ENCODE results near the gene ZNF277. TPM values are rescaled to one million over a fixed set of nuclear protein-coding genes. Genes with fewer than 3 reads are reported as not detected.

The ZNF277 gene
- 25.8 and 31.9 TPM in 2 replicates for polyA plus RNA-seq (2011; rRNA removed)
- polyA plus RNA-seq (2012; cell fraction: cytosol; rRNA removed), result 5.0 and 5.7 TPM in 2 replicates
- 1.7 and 3.4 TPM in 2 replicates for polyA plus RNA-seq (2012; cell fraction: nucleus; rRNA removed)
- 18.5 to 23.4 TPM (median 22.5 TPM) in 3 replicates for polyA plus RNA-seq (2017; fragmentation: RNase III; extraction: RNeasy Plus Mini Kit Qiagen cat#74134 plus additional on column Dnase treatment)
- polyA minus RNA-seq (2011; rRNA and poly(A)+ RNA removed), result 12.8 and 21.0 TPM in 2 replicates

GRCh38 chr7:112206238-112206990 is at the start of gene ZNF277, which contains the start of gene DOCK4:
Gene ZNF277 (plus strand): TSS chr7:112206695. CDS start chr7:112206717, 22 bp downstream.
Gene DOCK4 (minus strand): TSS chr7:112206399. CDS start chr7:112206138, 261 bp downstream.
- peak; percentile 87 to 93 for ATAC-seq
- peaks cover 32% of the 10 kb centered on the region for H3K4me1 ChIP-seq
- peak; percentile 96 to 99 for DNase-seq (ENCODE audit: low read depth in 1 of 2, low spot score in 1 of 2)
- H3K27ac ChIP-seq, result peak within 1 kb of the TSS; percentile 87 to 90
- ChIA-PET POLR2A (interaction anchor here (0.5 to 1.8 kb wide), 5 partner anchors 46 to 244 kb away, joined by 3 to 12 read pairs (median 5); partner anchors contain the start of gene IFRD1), CTCF (interaction anchor here (0.7 to 2.6 kb wide), 7 partner anchors 23 to 456 kb away, joined by 3 to 10 read pairs (median 3); no protein-coding TSS in a partner anchor)
- H3K4me2 ChIP-seq, result peak within 1 kb of the TSS; percentile 96
- 5% methylated on average over 13 of the region's 67 CpGs for WGBS (ENCODE audit: missing lambda C conversion rate)
- H3K4me3 ChIP-seq, result peak within 1 kb of the TSS; percentile 89
- H3K9me3 ChIP-seq, result no peaks in the 10 kb centered on the region
- FAIRE-seq, result no peak
- TF ChIP-seq ESRRA (IDR thresholded peaks at IDR 0.05; ENCODE audit: borderline replicate concordance, low read length) (no peak), MAFK (IDR thresholded peaks at IDR 0.05; ENCODE audit: partially characterized antibody) (no peak), CBX8 (IDR thresholded peaks at IDR 0.05) (no peak), BCL3 (IDR thresholded peaks at IDR 0.05) (no peak), MAZ (IDR thresholded peaks at IDR 0.05; ENCODE audit: borderline replicate concordance, low read depth, low read length) (peak; percentile 47; the same call in 1 of the 2 replicates), CEBPB (IDR thresholded peaks at IDR 0.05) (no peak), FOSB (CRISPR knock-in tag; IDR thresholded peaks at IDR 0.05) (no peak), KDM5A (IDR thresholded peaks at IDR 0.05) (peak; percentile 67), NPAS2 (CRISPR knock-in tag; IDR thresholded peaks at IDR 0.05; ENCODE audit: borderline replicate concordance) (no peak), BHLHE40 (IDR thresholded peaks at IDR 0.05; ENCODE audit: low read depth, low read length) (no peak), EHF (CRISPR knock-in tag; IDR thresholded peaks at IDR 0.05) (no peak), GATA3 (IDR thresholded peaks at IDR 0.05; ENCODE audit: borderline replicate concordance) (no peak; the same call in 1 of the 2 replicates), HEYL (CRISPR knock-in tag; IDR thresholded peaks at IDR 0.05) (no peak), RNF2 (IDR thresholded peaks at IDR 0.05; ENCODE audit: borderline replicate concordance, low read depth) (no peak), CHD2 (IDR thresholded peaks at IDR 0.05; ENCODE audit: low read length, partially characterized antibody) (no peak), RFX5 (IDR thresholded peaks at IDR 0.05) (0 out of 2 replicates have a peak, but pooled peaks have one; percentile 48), RAD21 (conservative IDR thresholded peaks at IDR 0.05 in 1 of 2, IDR thresholded peaks at IDR 0.05 in 1 of 2) (peak in 1 of 2 experiments; percentile 1; a peak in 3 of 5 replicates), TFCP2L1 (CRISPR knock-in tag; IDR thresholded peaks at IDR 0.05) (no peak), ZC3H11A (IDR thresholded peaks at IDR 0.05) (no peak), ATOH8 (CRISPR knock-in tag; IDR thresholded peaks at IDR 0.05; ENCODE audit: low read depth) (no peak), KDM1A (IDR thresholded peaks at IDR 0.05; ENCODE audit: low read depth) (no peak), EP300 (IDR thresholded peaks at IDR 0.05) (no peak), PHF8 (IDR thresholded peaks at IDR 0.05; ENCODE audit: borderline replicate concordance, low read depth) (peak; percentile 69; the same call in 1 of the 2 replicates), SMC3 (IDR thresholded peaks at IDR 0.05) (peak; percentile 19; the same call in 1 of the 3 replicates), POLR2A (IDR thresholded peaks at IDR 0.05; ENCODE audit: low read length) (peak; percentile 69), HOXB5 (CRISPR knock-in tag; IDR thresholded peaks at IDR 0.05) (no peak), TP53 (CRISPR knock-in tag; IDR thresholded peaks at IDR 0.05) (no peak), FOSL2 (IDR thresholded peaks at IDR 0.05) (no peak), FOSL2 (CRISPR knock-in tag; IDR thresholded peaks at IDR 0.05) (no peak), MYC (IDR thresholded peaks at IDR 0.05; ENCODE audit: borderline replicate concordance, low read length) (peak; percentile 36; the same call in 1 of the 2 replicates), E2F6 (IDR thresholded peaks at IDR 0.05; ENCODE audit: borderline replicate concordance, low read depth) (no peak), CTCF (IDR thresholded peaks at IDR 0.05) (no peak), HOXA7 (CRISPR knock-in tag; IDR thresholded peaks at IDR 0.05) (no peak), POLR2AphosphoS2 (conservative IDR thresholded peaks at IDR 0.05; ENCODE audit: low read length) (no peak), NFE2L2 (conservative IDR thresholded peaks at IDR 0.05; ENCODE audit: low read length) (no peak), HOXB13 (CRISPR knock-in tag; IDR thresholded peaks at IDR 0.05; ENCODE audit: low read depth) (no peak), RCOR1 (IDR thresholded peaks at IDR 0.05; ENCODE audit: low read depth, low read length) (no peak), HES2 (IDR thresholded peaks at IDR 0.05) (no peak)
